ENCODE measurements around the gene USP8.

- 0 out of 2 replicates have a peak, but pooled peaks have one; percentile 3 for TF ChIP-seq POLR2AphosphoS5 (IDR thresholded peaks at IDR 0.05; ENCODE audit: low read depth, low read length)
- no peak for TF ChIP-seq POLR2A (IDR thresholded peaks at IDR 0.05; ENCODE audit: low read depth, low read length)
- TF ChIP-seq TAF1 (IDR thresholded peaks at IDR 0.05; ENCODE audit: low read depth, low read length) = no peak
- no peak for TF ChIP-seq POU2F2 (IDR thresholded peaks at IDR 0.05; ENCODE audit: low read depth, low read length)
- no peak for TF ChIP-seq SPI1 (IDR thresholded peaks at IDR 0.05; ENCODE audit: low read depth, low read length)
- TF ChIP-seq PAX5 (IDR thresholded peaks at IDR 0.05; ENCODE audit: insufficient read depth, low read length, severe bottlenecking) = no peak
These were observed 128.0 kb downstream of the USP8 start for GRCh38 chr15:50552238-50552637.
